OCI-LY1 (cell line): ENCODE measurements around the gene COL25A1.

Experiments used
- CTCF ChIP-seq: fragments of 200-600 bp; sonication (generic), shearing (Covaris generic); IDR thresholded peaks from 2 replicates; pipeline ENCODE4 v1.5.1; 2017; ENCODE audit warnings: mild to moderate bottlenecking, antibody characterized with exemption, low read length, moderate library complexity, mixed read lengths
- EZH2 ChIP-seq: fragments of 200-600 bp; sonication (generic), shearing (Covaris generic); IDR thresholded peaks from 2 replicates; pipeline ENCODE4 v1.8.0; 2017; ENCODE audit warnings: borderline replicate concordance, mixed run types, mild to moderate bottlenecking, antibody characterized with exemption, low read length, moderate library complexity, mixed read lengths

GRCh38 chr4:109232681-109233080 lies 69.8 kb downstream of the COL25A1 start:
- no peak for TF ChIP-seq CTCF
- no peak for TF ChIP-seq EZH2
